OCI-M2 (cell line): ENCODE measurements around the gene TMEM30A.

Experiments used
- DNase-seq: peaks from one replicate; lab custom pipeline; 2025; ENCODE audit not compliant: unreplicated experiment; lab: John Stamatoyannopoulos, UW

The TMEM30A gene

GRCh38 chr6:75266716-75267291 is 17.8 kb downstream of the TMEM30A start:
- no peak for DNase-seq

- no peak for DNase-seq
Measured at GRCh38 chr6:75263401-75263750, 21.2 kb downstream of the TMEM30A start.

- no peak for DNase-seq
Measured at GRCh38 chr6:75262716-75263400, 21.7 kb downstream of the TMEM30A start.

- DNase-seq = no peak
Measured at GRCh38 chr6:75261299-75261698, 23.3 kb downstream of the TMEM30A start.

- no peak for DNase-seq
Measured at GRCh38 chr6:75257343-75258087, 27.1 kb downstream of the TMEM30A start.

GRCh38 chr6:75250552-75250951 is 34.0 kb downstream of the TMEM30A start:
- no peak for DNase-seq

GRCh38 chr6:75249837-75250236 is 34.8 kb downstream of the TMEM30A start:
- DNase-seq = no peak

- no peak for DNase-seq
Measured at GRCh38 chr6:75246386-75246785, 38.2 kb downstream of the TMEM30A start.

- no peak for DNase-seq
Measured at GRCh38 chr6:75244063-75244584, 40.5 kb downstream of the TMEM30A start.

- DNase-seq = peak; percentile 90
Measured at GRCh38 chr6:75243333-75244062, 41.1 kb downstream of the TMEM30A start, which contains the start of gene COX7A2. TSS of gene COX7A2 (minus strand) at chr6:75243801. CDS start at chr6:75243734, 67 bp downstream.

GRCh38 chr6:75236630-75237029 is 48.0 kb downstream of the TMEM30A start:
- DNase-seq = no peak

GRCh38 chr6:75235271-75235670 is 49.3 kb downstream of the TMEM30A start:
- no peak for DNase-seq

- no peak for DNase-seq
Measured at GRCh38 chr6:75234126-75234865, 50.3 kb downstream of the TMEM30A start.

- DNase-seq = no peak
Measured at GRCh38 chr6:75233092-75233615, 51.4 kb downstream of the TMEM30A start.

GRCh38 chr6:75230484-75231325 is 53.9 kb downstream of the TMEM30A start:
- DNase-seq = no peak

- no peak for DNase-seq
Measured at GRCh38 chr6:75224303-75224926, 60.2 kb downstream of the TMEM30A start.

GRCh38 chr6:75223428-75223827 is 61.2 kb downstream of the TMEM30A start:
- DNase-seq = no peak

- DNase-seq = no peak
Measured at GRCh38 chr6:75222261-75222660, 62.3 kb downstream of the TMEM30A start.

GRCh38 chr6:75221116-75221515 is 63.5 kb downstream of the TMEM30A start:
- DNase-seq = no peak
